Esophagus (tissue), 2 donors: Measurements from ENCODE around the gene MRPL28. TPM values are rescaled to one million over a fixed set of nuclear protein-coding genes. Genes with fewer than 3 reads are reported as not detected.
"Not testable (repeated sequence)": the region's sequence is repeated elsewhere in the genome, so short reads cannot be mapped to it uniquely, and the experiment has no call there.

Experiments used
- H3K27ac ChIP-seq, 2 donors: one replicate each; pipeline ENCODE4 v1.5.1; 2013; ENCODE audit warnings: low read depth in 2 of 2, mild to moderate bottlenecking in 2 of 2, inconsistent platforms in 1 of 2, low read length in 1 of 2, moderate library complexity in 1 of 2
- H3K27me3 ChIP-seq, 2 donors: one replicate each; pipeline ENCODE4 v1.6.1; 2013; ENCODE audit warnings: low read length in 2 of 2, control low read depth in 1 of 2, mild to moderate bottlenecking in 1 of 2; ENCODE audit not compliant: insufficient read depth in 2 of 2, control insufficient read depth in 1 of 2
- H3K36me3 ChIP-seq, 2 donors: one replicate each; pipeline ENCODE4 v1.6.1; 2013; ENCODE audit warnings: low read length in 1 of 2; ENCODE audit not compliant: control insufficient read depth in 2 of 2, insufficient read depth in 2 of 2
- H3K4me1 ChIP-seq, 2 donors: one replicate each; pipeline ENCODE4 v1.6.1; 2013; ENCODE audit warnings: low read length in 1 of 2; ENCODE audit not compliant: control insufficient read depth in 2 of 2, insufficient read depth in 2 of 2
- H3K4me3 ChIP-seq, 2 donors: one replicate each; pipeline ENCODE4 v1.5.1; 2013; ENCODE audit warnings: low read length in 2 of 2, mild to moderate bottlenecking in 2 of 2, low read depth in 1 of 2, moderate library complexity in 1 of 2
- H3K9me3 ChIP-seq, 2 donors: one replicate each; pipeline ENCODE4 v1.6.1; 2013; ENCODE audit warnings: mild to moderate bottlenecking in 2 of 2, low read depth in 1 of 2, low read length in 1 of 2, moderate library complexity in 1 of 2; ENCODE audit not compliant: control insufficient read depth in 2 of 2, insufficient read depth in 1 of 2
- WGBS, 2 donors: extraction: QIAGEN DNeasy Blood & Tissue Kit; methylation state at CpG; one replicate each; pipeline ENCODE4 v1.1.7; 2013; 5-methylcytosine and 5-hydroxymethylcytosine counted together
- polyA plus RNA-seq, 2 donors: library from polyadenylated mRNA; stranded (reverse); fragments of 200-250 nt; gene quantifications; one replicate each; pipeline ENCODE4 v1.2.3, GENCODE V29; 2013
- donor health status: healthy with polysubstance abuse.
- donor health status: Bipolar disorder and iron deficiency.

Gene MRPL28
- polyA plus RNA-seq, 2 donors = 54.5 to 75.9 TPM

DNA sequence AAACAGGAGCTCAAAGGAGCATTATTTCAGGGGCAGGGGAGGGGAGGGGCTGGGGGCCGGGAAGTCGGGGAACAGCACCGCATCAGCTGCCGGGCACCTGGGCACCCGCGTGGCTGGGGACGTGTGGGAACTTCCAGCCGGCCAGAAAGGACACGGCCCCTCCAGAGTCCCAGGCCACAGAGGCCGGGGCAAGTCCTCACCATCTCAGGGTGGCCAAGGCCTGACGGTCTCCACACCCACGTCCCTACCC, 10.3 kb upstream of the MRPL28 start:
- H3K4me1 ChIP-seq = peaks cover 0 to 19% of the 10 kb centered on the region in 2 donors
- H3K4me3 ChIP-seq = peak overlapping the region; percentile 61 to 70
- H3K27ac ChIP-seq = no peak overlapping the region
- no peaks in the 10 kb centered on the region for H3K9me3 ChIP-seq
- WGBS, 2 donors = 4 to 10% methylated on average over 12 of the region's 12 CpGs
- H3K27me3 ChIP-seq = no peaks in the 10 kb centered on the region
- H3K36me3 ChIP-seq = peaks cover 0 to 25% of the 10 kb centered on the region in 2 donors

- Histone ChIP-seq H3K4me3 (peak overlapping the region; percentile 61 to 70), H3K4me1 (peaks cover 0 to 19% of the 10 kb centered on the region in 2 donors)
- WGBS, 2 donors = 63 to 75% methylated on average over 27 of the region's 27 CpGs
Measured at GRCh38 chr16:379961-380761, 9.8 kb upstream of the MRPL28 start.

DNA sequence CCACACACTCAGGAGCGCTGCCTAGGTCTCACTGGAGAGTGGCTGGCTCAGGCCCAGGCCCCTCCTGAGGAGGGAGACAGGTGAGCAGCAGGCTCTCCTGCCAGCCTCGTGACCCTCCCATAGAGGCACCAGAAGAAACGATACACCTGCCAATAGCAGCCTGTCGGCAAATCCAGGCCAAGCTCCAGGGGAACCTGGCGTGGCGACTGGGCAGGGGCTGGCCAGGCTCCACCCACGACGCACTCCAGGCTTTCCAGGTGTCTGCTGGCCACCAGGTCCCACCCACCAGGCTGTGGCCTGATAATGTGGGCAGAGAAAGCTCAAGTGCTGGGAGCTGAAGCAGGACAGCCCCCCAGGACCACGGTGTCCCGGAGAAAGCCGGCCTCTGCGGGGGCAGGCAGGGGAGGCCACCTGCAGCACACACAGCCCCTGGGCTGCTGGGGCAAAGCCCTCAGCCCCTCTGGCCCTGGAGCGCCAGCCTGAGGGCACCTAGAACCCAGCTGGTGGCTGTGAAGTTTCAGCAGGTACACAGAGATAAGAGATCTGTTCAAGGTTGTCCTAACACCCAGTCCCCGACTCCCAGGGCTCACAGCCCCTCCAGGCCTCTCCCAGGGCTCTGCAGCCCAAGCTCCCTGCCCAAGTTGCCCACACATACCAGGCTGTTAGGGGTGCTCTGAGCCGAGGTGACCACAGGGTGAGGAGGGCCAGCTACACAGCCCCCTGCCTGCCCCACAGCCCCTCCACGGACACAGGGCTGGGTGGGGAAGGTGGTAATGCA, 9.0 kb upstream of the MRPL28 start:
- Histone ChIP-seq H3K4me1 (peaks cover 0 to 19% of the 10 kb centered on the region in 2 donors), H3K4me3 (no peak overlapping the region), H3K9me3 (no peaks in the 10 kb centered on the region), H3K27me3 (no peaks in the 10 kb centered on the region), H3K36me3 (peaks cover 0 to 30% of the 10 kb centered on the region in 2 donors), H3K27ac (no peak overlapping the region)
- WGBS, 2 donors = 54 to 71% methylated on average over 15 to 16 of the region's 16 CpGs

More at GRCh38 chr16:379961-380761, 9.8 kb upstream of the MRPL28 start:
- no peaks in the 10 kb centered on the region for H3K27me3 ChIP-seq
- no peak overlapping the region for H3K27ac ChIP-seq
- H3K9me3 ChIP-seq = no peaks in the 10 kb centered on the region
- H3K36me3 ChIP-seq = peaks cover 0 to 25% of the 10 kb centered on the region in 2 donors

- 59 to 70% methylated on average over 14 of the region's 14 CpGs for WGBS, 2 donors
- no peak overlapping the region for H3K27ac ChIP-seq
Measured at GRCh38 chr16:378821-379182, 8.5 kb upstream of the MRPL28 start.

DNA sequence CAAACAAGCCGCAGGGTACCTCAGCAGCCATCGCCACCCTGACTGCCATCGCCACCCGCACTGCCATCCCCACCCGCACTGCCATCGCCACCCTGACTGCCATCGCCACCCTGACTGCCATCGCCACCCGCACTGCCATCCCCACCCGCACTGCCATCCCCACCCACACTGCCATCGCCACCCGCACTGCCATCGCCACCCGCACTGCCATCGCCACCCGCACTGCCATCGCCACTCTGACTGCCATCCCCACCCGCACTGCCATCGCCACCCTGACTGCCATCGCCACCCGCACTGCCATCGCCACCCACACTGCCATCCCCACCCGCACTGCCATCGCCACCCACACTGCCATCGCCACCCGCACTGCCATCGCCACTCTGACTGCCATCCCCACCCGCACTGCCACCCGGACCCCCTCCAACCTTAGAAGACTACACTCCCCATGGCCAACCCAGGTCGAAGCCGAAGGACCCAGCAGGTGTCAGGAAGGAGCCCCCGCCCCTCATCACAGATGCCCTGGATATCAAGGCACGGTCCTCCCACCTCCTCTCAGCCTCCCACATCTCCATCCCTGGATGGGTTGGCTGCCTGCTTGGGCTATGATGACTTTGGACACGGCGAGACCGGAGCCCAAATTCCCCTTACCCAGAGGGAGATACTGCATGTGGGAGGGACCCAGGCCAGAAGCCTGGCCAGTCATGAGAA, 7.9 kb upstream of the MRPL28 start:
- H3K27ac ChIP-seq, H3K9me3 ChIP-seq, H3K27me3 ChIP-seq, H3K4me3 ChIP-seq: not testable (repeated sequence)
- H3K4me1 ChIP-seq = peaks cover 0 to 18% of the 10 kb centered on the region in 2 donors
- WGBS, 2 donors = 92 to 93% methylated on average over 35 to 36 of the region's 36 CpGs
- H3K36me3 ChIP-seq = peaks cover 0 to 41% of the 10 kb centered on the region in 2 donors

More at GRCh38 chr16:378821-379182, 8.5 kb upstream of the MRPL28 start:
- peaks cover 0 to 36% of the 10 kb centered on the region in 2 donors for H3K36me3 ChIP-seq
- no peak overlapping the region for H3K4me3 ChIP-seq
- H3K4me1 ChIP-seq = peaks cover 0 to 19% of the 10 kb centered on the region in 2 donors
- H3K27me3 ChIP-seq = no peaks in the 10 kb centered on the region
- H3K9me3 ChIP-seq = no peaks in the 10 kb centered on the region

GRCh38 chr16:377419-377951, 7.1 kb upstream of the MRPL28 start:
- no peak overlapping the region for H3K27ac ChIP-seq
- peaks cover 0 to 46% of the 10 kb centered on the region in 2 donors for H3K36me3 ChIP-seq
- no peak overlapping the region for H3K4me3 ChIP-seq
- WGBS, 2 donors = 92 to 93% methylated on average over 37 to 42 of the region's 42 CpGs
- peaks cover 0 to 17% of the 10 kb centered on the region in 2 donors for H3K4me1 ChIP-seq
- no peaks in the 10 kb centered on the region for H3K9me3 ChIP-seq
- no peaks in the 10 kb centered on the region for H3K27me3 ChIP-seq

DNA sequence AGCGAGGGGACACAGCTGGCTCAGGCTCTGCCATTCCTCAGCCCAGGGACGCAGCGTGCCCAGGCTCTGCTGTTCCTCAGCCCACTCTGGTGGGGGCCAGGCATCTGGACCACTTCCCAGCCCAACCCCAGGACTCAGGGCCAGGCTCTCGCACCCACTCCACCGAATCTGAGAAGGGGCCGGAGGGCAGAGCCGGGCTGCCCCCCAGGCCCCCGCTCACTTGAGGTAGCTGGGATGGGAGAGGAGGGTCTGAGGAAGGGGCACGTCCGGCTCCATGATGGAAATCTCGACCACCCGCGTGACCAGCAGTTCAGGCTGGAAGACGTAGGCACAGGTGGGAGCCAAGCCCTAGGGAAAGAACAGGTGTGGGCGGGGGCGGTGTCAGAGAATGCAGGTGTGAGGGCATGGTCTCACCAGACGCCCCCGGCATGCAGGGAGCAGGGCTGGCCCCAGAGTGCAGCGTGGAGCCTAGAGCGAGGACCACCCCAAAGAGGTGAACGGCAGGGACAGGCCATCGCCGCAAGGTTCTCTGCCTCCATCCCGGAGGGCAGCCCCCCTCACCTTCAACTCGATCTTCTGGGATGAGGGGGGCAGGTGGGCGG, 6.6 kb upstream of the MRPL28 start:
- Histone ChIP-seq H3K36me3 (peaks cover 0 to 52% of the 10 kb centered on the region in 2 donors), H3K4me3 (no peak overlapping the region), H3K27ac (no peak overlapping the region), H3K9me3 (no peaks in the 10 kb centered on the region), H3K27me3 (no peaks in the 10 kb centered on the region), H3K4me1 (peaks cover 0 to 17% of the 10 kb centered on the region in 2 donors)
- 91 to 92% methylated on average over 26 of the region's 26 CpGs for WGBS, 2 donors

DNA sequence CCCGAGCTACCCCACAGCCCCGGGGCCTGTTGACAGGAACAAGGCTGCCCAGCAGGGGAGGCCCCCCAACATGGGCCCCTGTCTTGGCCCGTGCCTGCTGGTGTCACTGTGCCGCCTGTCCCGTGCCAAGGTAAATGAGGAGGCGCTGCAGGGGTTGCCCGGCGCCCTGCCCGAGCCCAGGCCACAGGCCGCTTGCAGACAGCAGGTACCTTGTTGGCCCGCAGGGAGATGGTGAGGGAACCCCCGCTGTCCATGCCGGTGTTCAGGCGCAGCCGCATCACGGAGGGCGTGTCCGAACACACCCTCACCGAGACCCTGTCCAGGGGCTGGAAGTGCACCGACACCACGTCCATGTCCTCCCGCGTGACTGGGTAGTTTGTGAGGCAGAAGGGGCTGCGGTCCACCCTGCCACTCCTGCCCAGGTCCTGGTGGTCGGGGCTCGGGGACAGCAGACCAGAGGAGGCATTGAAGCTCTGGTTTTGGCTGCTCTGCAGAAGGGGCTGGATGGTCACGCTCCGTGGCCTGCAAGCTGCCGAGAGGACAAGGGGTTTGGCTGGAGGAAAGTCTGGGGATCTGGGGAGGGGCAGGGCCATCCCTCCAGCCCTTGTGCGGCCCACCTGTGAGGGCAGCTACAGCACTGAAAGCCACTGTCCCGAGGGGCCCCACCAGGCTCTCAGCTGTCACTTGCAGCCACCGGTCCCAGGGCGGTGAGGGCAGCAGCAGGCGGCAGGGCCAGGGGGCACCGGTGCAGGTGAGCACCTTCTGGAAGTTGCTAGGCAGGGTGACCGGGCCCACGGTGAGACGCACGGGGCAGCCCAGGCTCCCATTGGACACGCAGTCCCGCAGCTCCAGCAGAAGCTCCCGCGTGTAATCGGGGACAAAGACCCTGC, 5.8 kb upstream of the MRPL28 start:
- Histone ChIP-seq H3K27me3 (no peaks in the 10 kb centered on the region), H3K36me3 (peaks cover 0 to 53% of the 10 kb centered on the region in 2 donors), H3K4me3 (no peak overlapping the region), H3K27ac (no peak overlapping the region), H3K4me1 (peaks cover 0 to 17% of the 10 kb centered on the region in 2 donors), H3K9me3 (no peaks in the 10 kb centered on the region)
- 95% methylated on average over 37 to 44 of the region's 44 CpGs for WGBS, 2 donors
